Stomach (tissue), 4 donors: ENCODE data around the gene TRIOBP.

Source experiments
- CTCF ChIP-seq, 7 experiments: fragments of 450-650 bp in 4 of 7; fragments of 200-600 bp in 3 of 7; sonication (generic) in 3 of 7; IDR thresholded peaks; one replicate each; pipeline ENCODE4 v1.5.1; 2016 to 2019; ENCODE audit warnings: antibody characterized with exemption in 7 of 7, control low read depth in 2 of 7, mild to moderate bottlenecking in 1 of 7
- EP300 ChIP-seq: sonication (generic); formaldehyde crosslinking; IDR thresholded peaks from one replicate; pipeline ENCODE4 v1.6.1; 2017; ENCODE audit warnings: antibody characterized with exemption
- POLR2A ChIP-seq, 4 donors: fragments of 450-650 bp; IDR thresholded peaks; one replicate each; pipeline ENCODE4 v1.6.1; 2016; ENCODE audit warnings: antibody characterized with exemption in 4 of 4, control low read depth in 2 of 4, mild to moderate bottlenecking in 1 of 4, moderate library complexity in 1 of 4
- POLR2AphosphoS5 ChIP-seq, 3 donors: sonication (generic); formaldehyde crosslinking; IDR thresholded peaks; one replicate each; pipeline ENCODE4 v1.6.1; 2016; ENCODE audit warnings: antibody characterized with exemption in 3 of 3

DNA sequence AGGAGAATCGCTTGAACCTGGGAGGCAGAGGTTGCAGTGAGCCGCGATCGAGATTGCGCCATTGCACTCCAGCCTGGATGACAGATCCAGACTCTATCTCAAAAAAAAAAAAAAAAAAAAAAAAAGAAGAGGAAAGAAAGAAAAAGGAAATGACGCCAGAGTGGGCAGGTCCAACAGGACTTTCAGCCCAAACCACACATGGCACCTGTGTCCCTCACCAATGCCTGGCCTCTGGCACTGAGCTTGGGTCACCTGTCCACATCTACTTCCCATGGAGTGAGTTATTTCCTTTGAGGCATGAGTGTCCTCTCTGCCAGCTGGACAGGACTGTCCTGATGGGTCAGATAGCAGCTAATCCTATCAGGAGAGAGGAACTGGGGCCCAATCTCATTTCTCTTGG lies 95.6 kb downstream of the TRIOBP start:
- TF ChIP-seq EP300 = no peak
- no peak for TF ChIP-seq CTCF (IDR thresholded peaks at IDR 0.05)
- no peak for TF ChIP-seq POLR2AphosphoS5 (IDR thresholded peaks at IDR 0.05)
- TF ChIP-seq POLR2A (IDR thresholded peaks at IDR 0.05) = no peak
